ENCODE data around the gene CLIP2. TPM values are rescaled to one million over a fixed set of nuclear protein-coding genes. Genes with fewer than 3 reads are reported as not detected.
"Not testable (repeated sequence)": the region's sequence is repeated elsewhere in the genome, so short reads cannot be mapped to it uniquely, and the experiment has no call there.

CLIP2 gene
- polyA plus RNA-seq, 1 of the 3 experiments (the other 2 are of a cell fraction): 14.3 TPM

GRCh38 chr7:74384854-74385253 lies 95.6 kb downstream of the CLIP2 start:
- not testable (repeated sequence) for H3K9ac ChIP-seq; H4K20me1 ChIP-seq (ENCODE audit: insufficient read depth); H3K79me2 ChIP-seq (ENCODE audit: insufficient read depth); H3K27me3 ChIP-seq (ENCODE audit: insufficient read depth); H3K27ac ChIP-seq (ENCODE audit: low read depth in 2 of 2, low read length in 1 of 2); H3F3A ChIP-seq (replicated peaks; ENCODE audit: insufficient read depth); H2AFZ ChIP-seq (ENCODE audit: low read depth); H3K4me3 ChIP-seq (ENCODE audit: low read depth in 2 of 2, low read length in 1 of 2); DNase-seq; H3K4me2 ChIP-seq; H3K9me2 ChIP-seq; H3K9me3 ChIP-seq; H3K4me1 ChIP-seq (ENCODE audit: control insufficient read depth in 1 of 2, insufficient read depth in 2 of 2, low read depth in 1 of 2, low read length in 1 of 2)
- POLR2A ChIA-PET: interaction anchor here (0.6 kb wide), 1 partner anchor 608 kb away, joined by 7 read pairs; no protein-coding TSS in a partner anchor
- 92% methylated on average over 8 of the region's 8 CpGs for WGBS (ENCODE audit: low lambda C conversion rate)
- CTCF ChIA-PET: interaction anchor here (0.7 to 3.0 kb wide), 2 partner anchors 16 to 32 kb away, joined by 3 to 23 read pairs; no protein-coding TSS in a partner anchor
- peaks cover 2 to 54% of the 10 kb centered on the region in 2 experiments for H3K36me3 ChIP-seq (replicated peaks in 1 of 2; ENCODE audit: control insufficient read depth in 1 of 2, insufficient read depth in 2 of 2, low read length in 1 of 2)

GRCh38 chr7:74387606-74388005 lies 98.4 kb downstream of the CLIP2 start:
- Histone ChIP-seq H2AFZ (ENCODE audit: low read depth) (no peak overlapping the region), H3K4me3 (ENCODE audit: low read depth in 2 of 2, low read length in 1 of 2) (no peak overlapping the region), H3K27me3 (ENCODE audit: insufficient read depth) (no peaks in the 10 kb centered on the region), H3K4me1 (ENCODE audit: control insufficient read depth in 1 of 2, insufficient read depth in 2 of 2, low read depth in 1 of 2, low read length in 1 of 2) (no peaks in the 10 kb centered on the region), H3K79me2 (ENCODE audit: insufficient read depth) (no peaks in the 10 kb centered on the region), H3F3A (replicated peaks; ENCODE audit: insufficient read depth) (peaks cover 15% of the 10 kb centered on the region), H3K27ac (ENCODE audit: low read depth in 2 of 2, low read length in 1 of 2) (no peak overlapping the region), H3K4me2 (no peak overlapping the region), H3K9me2 (no peaks in the 10 kb centered on the region), H3K9ac (no peak overlapping the region), H3K9me3 (no peaks in the 10 kb centered on the region), H4K20me1 (ENCODE audit: insufficient read depth) (no peaks in the 10 kb centered on the region), H3K36me3 (replicated peaks in 1 of 2; ENCODE audit: control insufficient read depth in 1 of 2, insufficient read depth in 2 of 2, low read length in 1 of 2) (peaks cover 2 to 53% of the 10 kb centered on the region in 2 experiments)
- DNase-seq: no peak
- POLR2A ChIA-PET: no interaction called here
- TF ChIP-seq EZH2phosphoT487 (IDR thresholded peaks at IDR 0.05; ENCODE audit: borderline replicate concordance, low read depth): no peak
- CTCF ChIA-PET: interaction anchor here (2.2 to 22.0 kb wide), 4 partner anchors 14 to 182 kb away, joined by 6 to 537 read pairs (median 44); partner anchors contain the start of gene LAT2
- 96% methylated on average over 9 of the region's 9 CpGs for WGBS (ENCODE audit: low lambda C conversion rate)

GRCh38 chr7:74388880-74389415 lies 99.7 kb downstream of the CLIP2 start:
- H3K4me1 ChIP-seq (ENCODE audit: control insufficient read depth in 1 of 2, insufficient read depth in 2 of 2, low read depth in 1 of 2, low read length in 1 of 2): no peaks in the 10 kb centered on the region; a peak in 1 of 4 replicates
- POLR2A ChIA-PET: interaction anchor here (0.6 to 0.8 kb wide), 2 partner anchors 12 to 253 kb away, joined by 3 to 5 read pairs; no protein-coding TSS in a partner anchor
- peaks cover 16% of the 10 kb centered on the region for H3F3A ChIP-seq (replicated peaks; ENCODE audit: insufficient read depth)
- no peaks in the 10 kb centered on the region for H3K9me2 ChIP-seq
- DNase-seq: peak; percentile 23
- no peak overlapping the region for H3K27ac ChIP-seq (ENCODE audit: low read depth in 2 of 2, low read length in 1 of 2)
- CTCF ChIA-PET: interaction anchor here (0.7 to 22.0 kb wide), 7 partner anchors 13 to 184 kb away, joined by 3 to 537 read pairs (median 3); partner anchors contain the start of genes CLIP2 and LAT2
- no peaks in the 10 kb centered on the region for H3K27me3 ChIP-seq (ENCODE audit: insufficient read depth)
- H3K79me2 ChIP-seq (ENCODE audit: insufficient read depth): no peaks in the 10 kb centered on the region
- H3K9me3 ChIP-seq: no peaks in the 10 kb centered on the region
- TF ChIP-seq IRF3 (IDR thresholded peaks at IDR 0.05; ENCODE audit: low read depth, low read length) (no peak), CTCF (IDR thresholded peaks at IDR 0.05) (no peak), FOXM1 (IDR thresholded peaks at IDR 0.05; ENCODE audit: low read depth) (no peak), USF1 (IDR thresholded peaks at IDR 0.05; ENCODE audit: borderline replicate concordance, low read depth) (no peak), TAF1 (IDR thresholded peaks at IDR 0.05; ENCODE audit: borderline replicate concordance, low read depth, low read length) (no peak), NRF1 (IDR thresholded peaks at IDR 0.05; ENCODE audit: low read depth, low read length) (no peak), RAD21 (IDR thresholded peaks at IDR 0.05; ENCODE audit: low read length) (no peak), ELF1 (IDR thresholded peaks at IDR 0.05) (no peak), CHD2 (IDR thresholded peaks at IDR 0.05; ENCODE audit: low read length, partially characterized antibody) (no peak), GABPA (IDR thresholded peaks at IDR 0.05; ENCODE audit: low read depth) (no peak), FOSL2 (IDR thresholded peaks at IDR 0.05; ENCODE audit: borderline replicate concordance, low read depth) (no peak), MXI1 (IDR thresholded peaks at IDR 0.05; ENCODE audit: low read depth, low read length) (no peak)
- WGBS (ENCODE audit: low lambda C conversion rate): 95% methylated on average over 21 of the region's 21 CpGs
- no peaks in the 10 kb centered on the region for H4K20me1 ChIP-seq (ENCODE audit: insufficient read depth)
- peaks cover 2 to 50% of the 10 kb centered on the region in 2 experiments for H3K36me3 ChIP-seq (replicated peaks in 1 of 2; ENCODE audit: control insufficient read depth in 1 of 2, insufficient read depth in 2 of 2, low read length in 1 of 2)
- H3K9ac ChIP-seq: no peak overlapping the region
- H2AFZ ChIP-seq (ENCODE audit: low read depth): no peak overlapping the region
- H3K4me3 ChIP-seq (ENCODE audit: low read depth in 2 of 2, low read length in 1 of 2): no peak overlapping the region
- H3K4me2 ChIP-seq: no peak overlapping the region
